HG02870 (cell line): ENCODE measurements around the gene KCNH4.

Experiments
- ATAC-seq: cut with Tn5 transposase; IDR thresholded peaks from one replicate; pipeline ENCODE4 v1.9.1; 2021; ENCODE audit warnings: mild to moderate bottlenecking, moderate library complexity; ENCODE audit not compliant: unreplicated experiment

The KCNH4 gene

GRCh38 chr17:42120161-42120769, 60.7 kb downstream of the KCNH4 start:
- ATAC-seq, result no peak

GRCh38 chr17:42119301-42119700, 61.6 kb downstream of the KCNH4 start:
- no peak for ATAC-seq

DNA sequence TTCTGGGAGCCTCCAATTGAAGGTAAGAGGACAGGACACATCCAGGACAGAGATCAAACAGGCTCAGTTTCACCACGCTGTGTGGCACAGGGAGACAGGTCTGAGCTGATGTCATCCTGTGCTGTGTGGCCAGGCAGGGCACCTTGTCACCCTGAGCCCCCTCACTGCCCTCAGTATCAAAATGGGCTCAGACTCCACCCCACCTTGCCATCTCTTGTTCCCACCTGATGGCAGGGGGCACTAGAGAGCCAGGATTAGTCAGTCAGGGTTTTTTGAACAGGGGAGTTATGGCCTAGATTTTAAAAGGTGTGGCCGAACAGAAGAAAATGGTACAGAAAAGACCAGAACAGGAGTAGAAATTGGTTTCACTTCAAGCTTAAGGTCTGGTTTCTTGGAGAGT, 62.4 kb downstream of the KCNH4 start:
- ATAC-seq, result no peak

GRCh38 chr17:42118126-42118510, 62.8 kb downstream of the KCNH4 start:
- no peak for ATAC-seq

DNA sequence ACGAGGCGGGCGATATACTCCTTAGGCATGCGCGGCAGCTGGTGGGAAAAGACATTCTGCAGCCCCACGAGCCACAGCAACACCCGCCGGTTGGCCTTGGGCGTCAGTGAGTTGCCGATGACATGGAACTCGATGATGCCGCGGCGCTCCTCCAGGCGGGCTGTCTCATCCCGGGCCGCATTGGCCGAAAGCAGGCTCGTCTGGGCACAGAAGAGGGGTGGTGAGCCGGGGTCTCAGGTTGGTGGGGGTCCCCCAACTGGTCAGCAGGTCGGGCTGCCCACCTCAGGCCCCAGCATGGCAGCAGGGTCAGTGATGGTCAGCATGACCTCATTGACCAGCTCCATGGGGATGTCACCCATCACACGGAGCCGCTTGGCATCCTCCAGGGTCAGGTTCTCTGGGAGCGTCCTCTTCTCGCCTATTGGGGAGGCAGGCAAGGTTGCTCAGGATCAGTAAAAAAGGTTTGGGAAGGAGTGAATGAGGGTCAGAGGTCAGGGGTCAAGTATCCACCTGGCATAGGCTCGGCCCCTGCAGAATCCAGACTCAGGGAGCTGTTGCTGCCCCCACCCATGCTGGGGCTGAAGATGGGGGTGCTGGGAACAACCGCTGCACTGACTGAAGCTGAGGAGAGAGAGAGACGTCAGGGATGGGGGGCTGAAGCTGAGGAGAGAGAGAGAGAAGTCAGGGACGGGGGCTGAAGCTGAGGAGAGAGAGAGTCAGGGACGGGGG, 63.4 kb downstream of the KCNH4 start:
- ATAC-seq, result no peak

DNA sequence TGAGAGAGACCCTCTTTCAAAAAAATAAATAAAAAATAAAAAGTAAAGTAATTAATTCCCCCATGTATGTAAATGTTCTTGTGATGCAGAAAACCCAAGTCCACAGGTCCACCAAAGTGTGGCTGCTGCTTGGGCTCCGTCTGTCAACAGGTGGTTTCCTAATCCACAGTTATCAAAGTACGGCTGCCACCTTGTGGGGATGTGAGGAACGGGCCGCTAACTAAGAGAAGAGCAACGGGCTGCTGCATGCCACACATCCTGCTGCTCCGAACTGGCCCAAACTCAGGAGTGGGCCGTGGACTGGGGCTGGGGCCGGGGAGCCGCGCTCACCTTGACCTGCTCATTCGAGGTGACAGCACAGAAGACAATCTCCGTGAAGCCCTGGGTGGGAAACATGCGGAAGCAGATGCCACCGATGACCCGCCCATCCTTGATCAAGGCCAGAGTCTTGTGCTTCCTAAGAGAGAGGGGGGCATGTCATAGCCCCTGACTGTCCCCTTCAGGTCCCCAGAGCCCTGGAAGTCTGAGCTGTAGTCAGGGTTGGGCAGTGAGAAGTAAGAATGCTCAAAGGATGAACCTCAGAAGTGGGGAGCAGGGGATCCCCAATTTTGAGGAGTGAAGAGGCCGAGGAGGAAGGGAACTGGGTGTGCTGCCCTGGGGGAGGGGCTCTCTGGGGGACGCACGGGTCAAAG, 64.1 kb downstream of the KCNH4 start:
- ATAC-seq, result no peak

GRCh38 chr17:42114118-42114517, 66.8 kb downstream of the KCNH4 start:
- ATAC-seq, result no peak

- ATAC-seq, result no peak
Observed at GRCh38 chr17:42113293-42114069, 67.5 kb downstream of the KCNH4 start.

DNA sequence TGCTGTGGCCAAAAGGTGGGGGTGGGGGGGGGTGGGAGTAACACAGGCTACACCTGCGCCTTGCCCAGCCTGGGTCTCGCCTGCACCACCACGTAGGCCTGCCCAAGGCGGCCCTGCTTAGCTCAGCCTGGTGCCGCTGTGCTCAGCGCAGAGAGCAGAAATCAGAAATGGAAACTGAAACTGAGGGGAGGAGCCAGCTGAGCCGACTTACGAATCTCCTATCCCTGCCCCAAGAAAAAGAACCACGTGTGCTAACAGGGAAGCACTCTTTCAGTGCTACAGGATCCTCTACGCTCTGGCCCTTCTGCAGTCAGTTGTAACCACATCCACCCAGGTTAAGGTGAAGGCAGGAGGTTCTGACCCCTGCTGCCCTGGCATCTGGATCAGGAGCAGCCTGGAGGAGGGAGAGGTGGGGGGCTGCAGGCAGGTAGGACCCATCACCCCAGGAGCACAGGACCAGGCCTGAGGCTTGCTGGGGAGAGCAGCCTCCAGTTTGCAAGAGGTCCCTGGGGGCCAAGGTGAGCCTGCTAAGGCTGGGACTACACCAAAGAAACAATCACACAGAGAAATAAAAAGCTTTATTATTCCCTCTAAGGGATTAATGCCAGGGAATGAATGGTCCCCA, 68.3 kb downstream of the KCNH4 start, which contains the start of gene DHX58:
DHX58 (minus strand) TSS at position 163 of the 625 bp plus-strand sequence. CDS start 822 bp downstream, outside the sequence.
- ATAC-seq, result peak; percentile 57

GRCh38 chr17:42111871-42112551, 68.9 kb downstream of the KCNH4 start:
- no peak for ATAC-seq

DNA sequence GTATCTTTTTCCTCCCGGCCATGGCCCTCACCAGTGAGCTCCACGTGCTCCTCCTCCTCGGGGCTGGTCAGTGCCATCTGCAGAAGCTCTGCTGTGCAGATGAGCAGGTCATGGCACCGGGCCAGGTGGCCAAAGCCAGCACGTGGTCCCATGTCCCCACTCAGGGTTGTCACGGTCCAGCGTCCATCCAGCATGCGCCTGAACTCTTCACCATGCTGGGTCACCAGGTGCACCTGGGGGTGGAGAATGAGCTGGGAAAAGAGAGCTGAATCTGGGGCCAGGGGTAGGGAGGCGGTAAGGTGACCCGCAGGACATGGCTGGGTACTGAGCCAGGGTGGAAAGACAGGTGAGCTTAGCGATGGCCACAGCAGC, 69.7 kb downstream of the KCNH4 start:
- no peak for ATAC-seq

DNA sequence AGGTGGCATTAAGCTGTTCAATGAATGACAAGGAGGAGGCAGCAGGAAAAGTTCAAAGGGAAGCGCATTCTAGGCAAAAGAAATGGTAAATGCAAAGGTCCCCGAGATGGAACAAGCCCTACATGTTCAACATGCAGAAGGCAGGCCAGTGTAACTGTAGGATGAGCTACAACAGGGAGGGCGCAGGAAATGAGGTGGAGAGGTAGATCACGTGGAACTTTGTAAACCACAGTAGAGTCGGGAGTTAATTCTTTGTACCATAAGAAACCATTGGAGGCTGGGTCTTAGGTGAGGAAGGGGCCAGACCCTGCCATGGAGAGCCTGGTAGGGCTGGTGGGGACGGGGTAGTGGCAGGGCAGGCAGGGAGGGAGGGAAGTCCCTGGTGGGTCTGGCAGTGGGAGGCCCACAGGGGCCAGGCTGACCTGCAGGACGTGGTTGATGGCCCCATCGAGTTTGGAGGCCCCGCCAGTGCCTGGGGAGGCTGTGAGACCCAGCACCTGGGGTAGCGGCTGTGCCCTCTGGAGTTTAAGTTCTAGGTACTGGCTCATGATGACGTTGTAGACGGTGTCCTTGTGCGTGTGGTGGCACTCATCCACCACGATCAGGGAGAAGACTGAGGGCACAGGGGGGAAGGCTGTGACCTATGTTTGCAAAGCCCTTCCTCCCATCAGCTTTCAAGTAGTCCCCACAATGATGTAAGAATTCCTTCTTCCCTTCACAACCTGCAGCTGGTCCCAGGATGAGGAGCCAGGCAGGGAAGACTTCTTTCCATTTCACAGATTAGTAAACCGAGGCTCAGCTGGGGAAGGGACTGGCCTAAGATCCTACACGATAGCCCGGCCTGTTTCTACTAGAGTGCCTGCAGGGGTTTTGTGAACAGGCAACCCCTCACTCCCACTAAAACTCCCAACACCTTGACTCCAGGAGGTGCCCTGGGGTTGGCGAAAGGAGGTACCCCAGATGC, 70.4 kb downstream of the KCNH4 start:
- ATAC-seq, result no peak

- ATAC-seq, result no peak
Observed at GRCh38 chr17:42109086-42109485, 71.9 kb downstream of the KCNH4 start.

- peak; percentile 64 for ATAC-seq
Observed at GRCh38 chr17:42107597-42108576, 73.1 kb downstream of the KCNH4 start.

DNA sequence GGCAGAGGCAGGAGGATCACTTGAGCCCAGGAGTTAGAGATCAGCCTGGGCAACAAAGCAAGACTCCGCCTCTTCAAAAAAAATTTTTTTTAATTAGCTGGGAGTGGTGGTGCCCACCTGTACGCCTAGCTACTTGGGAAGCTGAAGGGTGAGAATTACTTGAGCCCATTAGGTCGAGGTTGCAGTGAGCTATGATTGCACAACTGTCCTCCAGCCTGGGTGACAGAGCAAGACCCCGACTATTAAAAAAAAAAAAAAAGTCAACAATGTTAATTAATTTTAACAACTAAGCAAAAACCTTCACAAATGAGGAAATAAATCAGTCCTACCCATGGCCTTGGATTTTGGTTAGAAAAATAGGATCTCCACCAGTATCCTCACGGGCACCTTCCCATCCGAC, 73.8 kb downstream of the KCNH4 start:
- no peak for ATAC-seq
